ENCODE measurements around the gene HDAC5.
"Not testable (repeated sequence)": the region's sequence is repeated elsewhere in the genome, so short reads cannot be mapped to it uniquely, and the experiment has no call there.

The HDAC5 gene

GRCh38 chr17:44037471-44037870, 86.0 kb downstream of the HDAC5 start:
- Histone ChIP-seq H3K4me3 (ENCODE audit: severe bottlenecking) (no peak overlapping the region), H3K27me3 (ENCODE audit: insufficient read depth, poor library complexity, severe bottlenecking) (no peaks in the 10 kb centered on the region), H3K9me3 (ENCODE audit: severe bottlenecking) (no peaks in the 10 kb centered on the region), H3K36me3 (ENCODE audit: low read depth) (peaks cover 62% of the 10 kb centered on the region), H3K4me1 (ENCODE audit: insufficient read depth, poor library complexity, severe bottlenecking) (peaks cover 9% of the 10 kb centered on the region), H3K27ac (ENCODE audit: poor library complexity, severe bottlenecking) (no peak overlapping the region)
- DNase-seq (ENCODE audit: low spot score), result no peak
- TF ChIP-seq CTCF (IDR thresholded peaks at IDR 0.05; ENCODE audit: poor library complexity, severe bottlenecking), result no peak
- no peak for ATAC-seq (ENCODE audit: low read depth)

- not testable (repeated sequence) for H3K27ac ChIP-seq (ENCODE audit: poor library complexity, severe bottlenecking); H3K4me1 ChIP-seq (ENCODE audit: insufficient read depth, poor library complexity, severe bottlenecking); ATAC-seq (ENCODE audit: low read depth); H3K4me3 ChIP-seq (ENCODE audit: severe bottlenecking); H3K9me3 ChIP-seq (ENCODE audit: severe bottlenecking); H3K27me3 ChIP-seq (ENCODE audit: insufficient read depth, poor library complexity, severe bottlenecking); DNase-seq (ENCODE audit: low spot score)
- peaks cover 81% of the 10 kb centered on the region for H3K36me3 ChIP-seq (ENCODE audit: low read depth)
Observed at GRCh38 chr17:44034688-44035087, 88.8 kb downstream of the HDAC5 start.

- Histone ChIP-seq H3K4me3 (ENCODE audit: severe bottlenecking) (no peak overlapping the region), H3K9me3 (ENCODE audit: severe bottlenecking) (no peaks in the 10 kb centered on the region), H3K36me3 (ENCODE audit: low read depth) (peaks cover 75% of the 10 kb centered on the region), H3K4me1 (ENCODE audit: insufficient read depth, poor library complexity, severe bottlenecking) (no peaks in the 10 kb centered on the region), H3K27me3 (ENCODE audit: insufficient read depth, poor library complexity, severe bottlenecking) (no peaks in the 10 kb centered on the region), H3K27ac (ENCODE audit: poor library complexity, severe bottlenecking) (no peak overlapping the region)
- TF ChIP-seq CTCF (IDR thresholded peaks at IDR 0.05; ENCODE audit: poor library complexity, severe bottlenecking), result no peak
- DNase-seq (ENCODE audit: low spot score), result no peak
- ATAC-seq (ENCODE audit: low read depth), result no peak
Observed at GRCh38 chr17:44033861-44034408, 89.5 kb downstream of the HDAC5 start.

- no peaks in the 10 kb centered on the region for H3K4me1 ChIP-seq (ENCODE audit: insufficient read depth, poor library complexity, severe bottlenecking)
- peaks cover 63% of the 10 kb centered on the region for H3K36me3 ChIP-seq (ENCODE audit: low read depth)
- H3K27me3 ChIP-seq (ENCODE audit: insufficient read depth, poor library complexity, severe bottlenecking), result no peaks in the 10 kb centered on the region
- H3K27ac ChIP-seq (ENCODE audit: poor library complexity, severe bottlenecking), result no peak overlapping the region
- DNase-seq (ENCODE audit: low spot score) (no peak), ATAC-seq (ENCODE audit: low read depth) (no peak)
- no peak for TF ChIP-seq CTCF (IDR thresholded peaks at IDR 0.05; ENCODE audit: poor library complexity, severe bottlenecking)
- H3K9me3 ChIP-seq (ENCODE audit: severe bottlenecking), result no peaks in the 10 kb centered on the region
- no peak overlapping the region for H3K4me3 ChIP-seq (ENCODE audit: severe bottlenecking)
Observed at GRCh38 chr17:44030482-44030881, 93.0 kb downstream of the HDAC5 start.

GRCh38 chr17:44029736-44030135, 93.7 kb downstream of the HDAC5 start:
- Histone ChIP-seq H3K27me3 (ENCODE audit: insufficient read depth, poor library complexity, severe bottlenecking) (no peaks in the 10 kb centered on the region), H3K4me3 (ENCODE audit: severe bottlenecking) (no peak overlapping the region), H3K4me1 (ENCODE audit: insufficient read depth, poor library complexity, severe bottlenecking) (no peaks in the 10 kb centered on the region), H3K27ac (ENCODE audit: poor library complexity, severe bottlenecking) (no peak overlapping the region), H3K9me3 (ENCODE audit: severe bottlenecking) (no peaks in the 10 kb centered on the region), H3K36me3 (ENCODE audit: low read depth) (peaks cover 68% of the 10 kb centered on the region)
- no peak for TF ChIP-seq CTCF (IDR thresholded peaks at IDR 0.05; ENCODE audit: poor library complexity, severe bottlenecking)
- no peak for ATAC-seq (ENCODE audit: low read depth)
- DNase-seq (ENCODE audit: low spot score), result no peak

Measured in RWPE2 (cell line).